Astrocyte of the cerebellum (primary cell): ENCODE data around the gene BRAP.
"Not testable (repeated sequence)": the region's sequence is repeated elsewhere in the genome, so short reads cannot be mapped to it uniquely, and the experiment has no call there.

Experiments used
- DNase-seq: peaks from one replicate; pipeline ENCODE4 v3.0.0-alpha.2; 2011; ENCODE audit warnings: low read depth
- H3K4me3 ChIP-seq: 2 replicates; pipeline ENCODE4 v1.5.1; 2011; ENCODE audit warnings: mild to moderate bottlenecking, low read depth, low read length, moderate library complexity
- CTCF ChIP-seq: IDR thresholded peaks from 2 replicates; pipeline ENCODE4 v1.5.1; 2012; ENCODE audit warnings: low read length, low read depth, moderate library complexity, mild to moderate bottlenecking; ENCODE audit errors: missing control alignments
- in situ Hi-C: cut with HindIII; loops from 2 replicates; pipeline ENCODE4 v1.10.0; 2017; ENCODE audit warnings: low sequenced_read_pairs

The BRAP gene

GRCh38 chr12:111655356-111655755, 30.4 kb downstream of the BRAP start:
- no peak for DNase-seq
- no peak for TF ChIP-seq CTCF
- no peak overlapping the region for H3K4me3 ChIP-seq
- in situ Hi-C loops: no loop called here

GRCh38 chr12:111653596-111653995, 32.2 kb downstream of the BRAP start:
- no peak for TF ChIP-seq CTCF
- no peak overlapping the region for H3K4me3 ChIP-seq
- no peak for DNase-seq
- in situ Hi-C loops: no loop called here

GRCh38 chr12:111652530-111652929, 33.2 kb downstream of the BRAP start:
- H3K4me3 ChIP-seq, in situ Hi-C loops: not testable (repeated sequence)

GRCh38 chr12:111650912-111651311, 34.8 kb downstream of the BRAP start:
- no peak for DNase-seq
- in situ Hi-C loops: no loop called here
- no peak for TF ChIP-seq CTCF
- H3K4me3 ChIP-seq: no peak overlapping the region

More at GRCh38 chr12:111652530-111652929, 33.2 kb downstream of the BRAP start:
- not testable (repeated sequence) for DNase-seq

GRCh38 chr12:111645433-111645832, 40.3 kb downstream of the BRAP start:
- no peak overlapping the region for H3K4me3 ChIP-seq
- no peak for TF ChIP-seq CTCF
- no peak for DNase-seq
- in situ Hi-C loops: no loop called here

- no peak for DNase-seq
- H3K4me3 ChIP-seq: no peak overlapping the region
- in situ Hi-C loops: no loop called here
- no peak for TF ChIP-seq CTCF
Observed at GRCh38 chr12:111643427-111643826, 42.3 kb downstream of the BRAP start.

- in situ Hi-C loops: no loop called here
- peak; percentile 19 for TF ChIP-seq CTCF
- DNase-seq: no peak
- no peak overlapping the region for H3K4me3 ChIP-seq
Observed at GRCh38 chr12:111642681-111643426, 42.9 kb downstream of the BRAP start.
